GM12891 (cell line): ENCODE measurements around the gene SPOCK1.

Source experiments
- PAX5 ChIP-seq: IDR thresholded peaks from 2 replicates; pipeline ENCODE4 v1.6.1; 2011; ENCODE audit warnings: low read length, moderate library complexity, mild to moderate bottlenecking; ENCODE audit not compliant: insufficient read depth, severe bottlenecking
- POLR2A ChIP-seq: IDR thresholded peaks from 2 replicates; pipeline ENCODE4 v1.6.1; 2011; ENCODE audit warnings: low read depth, low read length, control low read depth
- POLR2AphosphoS5 ChIP-seq: IDR thresholded peaks from 2 replicates; pipeline ENCODE4 v1.6.1; 2011; ENCODE audit warnings: low read depth, low read length, control low read depth

- TF ChIP-seq POLR2AphosphoS5 (no peak), POLR2A (no peak), PAX5 (no peak)
Observed at GRCh38 chr5:137098663-137099062, 400.5 kb downstream of the SPOCK1 start.
